GM18520 (cell line): ENCODE measurements around the gene CDH4.

Experiments
- ATAC-seq: cut with Tn5 transposase; IDR thresholded peaks from one replicate; pipeline ENCODE4 v1.9.1; 2021; ENCODE audit not compliant: unreplicated experiment

Gene CDH4

GRCh38 chr20:61861054-61861841 is 609.2 kb downstream of the CDH4 start:
- ATAC-seq, result no peak

DNA sequence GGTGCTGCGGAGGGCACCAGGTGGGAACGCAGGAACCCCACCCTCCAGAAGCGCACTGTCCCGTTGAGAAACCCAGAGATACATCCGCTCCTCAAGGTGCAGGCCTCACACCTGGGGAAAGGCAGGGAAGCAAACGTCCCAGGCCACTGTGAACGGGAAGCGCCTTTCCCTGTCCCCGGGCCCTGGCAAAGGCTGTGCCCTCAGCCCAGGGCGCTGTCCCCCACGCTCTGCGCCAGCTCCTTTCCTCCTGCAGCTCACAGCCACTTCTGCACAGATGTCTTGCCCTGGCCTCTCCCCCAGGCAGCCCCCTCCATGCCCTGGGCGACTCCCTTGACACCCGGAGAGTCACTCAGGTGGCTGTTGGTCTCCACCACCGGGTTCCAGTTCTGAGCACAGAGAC is 609.8 kb downstream of the CDH4 start:
- no peak for ATAC-seq

GRCh38 chr20:61862881-61863280 is 610.8 kb downstream of the CDH4 start:
- ATAC-seq, result no peak

DNA sequence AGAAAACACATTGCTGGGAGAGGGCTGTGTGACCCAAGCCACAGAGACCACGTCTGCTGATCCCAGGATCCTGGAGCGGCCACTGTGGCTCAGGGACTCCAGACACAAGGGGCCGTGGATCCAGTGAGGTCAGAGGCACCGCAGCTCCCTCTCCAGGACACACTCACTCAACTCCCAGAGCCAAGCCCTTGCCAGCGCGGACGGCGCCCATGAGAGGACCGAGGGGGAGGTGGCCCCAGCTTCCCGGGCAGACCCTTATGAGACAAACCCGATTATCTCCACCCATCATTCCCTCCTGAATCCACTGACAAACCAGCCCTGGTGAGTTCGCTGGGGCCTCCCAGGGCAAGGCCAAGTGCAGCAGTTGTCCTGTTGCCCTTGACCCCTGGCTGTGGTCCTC is 612.4 kb downstream of the CDH4 start:
- ATAC-seq, result no peak

DNA sequence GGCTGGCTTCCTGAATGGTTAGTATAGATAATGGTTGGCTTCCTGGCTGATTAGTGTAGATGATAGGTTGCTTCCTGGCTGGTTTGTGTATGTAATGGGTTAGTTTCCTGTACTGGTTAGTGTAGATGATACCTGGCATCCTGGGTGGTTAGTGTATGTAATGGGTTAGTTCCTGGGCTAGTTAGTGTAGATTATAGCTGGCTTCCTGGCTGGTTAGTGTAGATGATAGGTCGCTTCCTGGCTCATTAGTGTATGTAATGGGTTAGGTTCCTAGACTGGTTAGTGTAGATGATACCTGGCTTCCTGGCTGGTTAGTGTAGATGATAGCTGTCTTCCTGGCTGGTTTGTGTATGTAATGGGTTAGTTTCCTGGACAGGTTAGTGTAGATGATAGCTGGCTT is 613.3 kb downstream of the CDH4 start:
- no peak for ATAC-seq

DNA sequence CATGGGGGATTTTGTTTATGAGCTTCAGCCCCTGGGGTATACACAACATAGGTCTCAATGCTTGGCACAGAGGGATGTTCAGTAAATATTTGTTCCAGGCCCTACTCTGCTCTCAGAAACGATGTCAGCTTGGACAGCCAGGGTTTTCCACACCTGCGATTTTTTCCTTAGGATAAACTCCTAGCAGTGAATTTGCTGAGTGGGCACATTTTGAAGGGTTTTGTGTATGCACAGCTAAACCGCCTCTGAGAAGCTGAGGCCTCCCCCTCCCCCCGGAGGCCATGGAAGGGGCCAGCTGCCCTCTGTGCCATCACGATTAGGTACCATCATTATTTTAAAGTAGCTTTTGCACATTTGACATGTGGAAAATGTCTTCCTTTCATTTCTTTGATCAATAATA is 614.1 kb downstream of the CDH4 start:
- no peak for ATAC-seq

DNA sequence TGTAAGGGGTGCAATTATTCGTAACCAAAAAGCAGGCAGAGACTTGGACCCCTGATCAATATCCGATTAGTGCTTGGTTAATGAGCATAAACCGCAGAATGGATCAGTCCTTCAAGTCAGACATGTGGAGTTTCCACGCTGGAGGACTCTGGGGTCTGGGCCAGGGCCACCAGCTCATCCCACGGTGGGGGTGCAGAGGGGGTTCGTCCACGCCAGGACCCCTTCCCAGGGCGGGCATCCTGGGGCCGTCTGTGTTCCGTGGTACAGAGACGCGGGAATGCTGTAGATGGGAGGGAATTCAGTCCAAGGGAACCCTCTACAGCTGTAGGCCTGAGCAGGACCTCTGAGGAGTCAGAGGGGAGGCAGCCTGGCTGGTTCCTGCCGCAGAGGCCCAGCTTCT is 615.9 kb downstream of the CDH4 start:
- ATAC-seq, result no peak

GRCh38 chr20:61868466-61869090 is 616.5 kb downstream of the CDH4 start:
- ATAC-seq, result no peak

DNA sequence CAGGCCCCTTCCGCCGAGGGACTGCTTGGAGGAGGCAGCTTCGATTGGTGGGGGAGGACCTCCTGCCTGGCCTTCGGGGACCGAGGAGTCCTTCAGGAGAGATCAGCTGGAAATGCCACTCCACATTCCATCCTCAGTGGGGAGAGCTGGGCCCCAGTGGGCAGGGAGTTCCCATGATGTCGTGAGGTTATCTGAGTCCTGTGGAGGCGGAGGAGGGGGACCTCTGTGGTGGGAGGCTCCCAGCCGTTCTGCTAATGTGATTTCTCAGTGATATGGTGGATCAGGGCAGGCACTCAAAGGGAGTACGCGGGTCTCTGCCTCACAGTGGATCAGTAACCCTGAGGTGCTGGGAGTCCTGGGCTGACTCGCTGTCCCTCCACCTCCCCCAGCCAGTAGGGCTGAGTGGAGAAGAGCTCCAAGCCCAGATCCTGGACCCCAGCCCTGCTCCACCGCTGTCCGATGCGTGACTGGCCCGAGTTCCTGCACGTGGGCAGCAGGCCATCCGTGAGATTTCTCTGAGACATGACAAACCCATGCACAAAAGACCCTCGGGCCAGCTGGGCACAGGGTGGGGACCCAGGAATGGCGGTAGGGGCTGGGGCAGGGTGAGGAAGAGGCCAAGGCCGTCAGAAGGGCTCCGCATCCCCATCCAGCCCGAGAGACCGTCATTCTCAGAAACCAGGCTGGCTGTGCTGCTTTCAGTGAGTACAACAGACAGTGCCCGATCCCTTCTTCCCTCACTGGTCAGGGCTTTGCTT is 617.9 kb downstream of the CDH4 start:
- ATAC-seq, result no peak

DNA sequence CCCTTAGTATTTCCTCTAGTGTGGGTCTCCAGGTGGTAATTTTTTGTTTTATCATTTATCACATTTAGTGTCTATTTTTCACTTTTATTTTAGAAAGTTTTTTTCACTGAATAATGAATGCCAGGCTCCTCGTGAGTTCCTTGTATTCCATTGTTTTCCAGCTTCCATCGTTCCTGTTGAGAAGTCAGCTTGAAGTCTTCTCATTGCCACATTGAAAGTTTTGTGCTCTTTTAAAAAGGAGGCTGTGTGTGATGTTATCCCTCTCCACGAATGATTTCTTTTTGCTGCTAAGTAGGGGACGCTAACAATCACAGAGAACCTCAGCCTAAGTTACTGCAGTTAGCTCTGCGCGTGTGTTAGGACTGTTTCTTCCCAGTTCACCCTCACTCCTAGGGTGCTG is 619.1 kb downstream of the CDH4 start:
- no peak for ATAC-seq

- no peak for ATAC-seq
Measured at GRCh38 chr20:61871913-61872312, 619.9 kb downstream of the CDH4 start.

DNA sequence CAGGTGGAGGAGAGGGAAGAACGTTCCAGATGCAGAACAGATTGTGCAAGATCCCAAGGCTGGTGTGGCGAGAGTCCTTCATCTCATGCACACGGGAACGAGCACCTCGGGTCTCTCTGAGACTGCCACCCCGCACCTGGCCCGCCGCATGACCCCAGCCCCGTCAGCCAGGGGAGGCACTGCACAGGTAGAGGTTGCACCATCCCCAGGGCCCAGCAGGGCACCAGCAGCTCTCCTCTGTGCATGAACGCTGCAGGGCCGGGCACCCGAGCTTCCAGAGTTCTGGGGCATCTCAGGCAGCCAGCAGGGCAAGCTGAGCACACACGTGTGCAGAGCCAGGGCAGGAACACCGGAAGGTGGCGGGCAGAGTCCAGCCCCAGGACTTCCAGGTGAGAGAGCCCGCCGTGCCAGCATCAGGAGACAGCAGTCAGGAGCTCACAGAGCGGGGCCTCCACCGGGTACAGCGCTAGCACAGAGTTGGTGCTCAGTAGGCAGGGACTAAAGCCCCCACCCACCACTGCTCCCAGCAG is 620.4 kb downstream of the CDH4 start:
- no peak for ATAC-seq

DNA sequence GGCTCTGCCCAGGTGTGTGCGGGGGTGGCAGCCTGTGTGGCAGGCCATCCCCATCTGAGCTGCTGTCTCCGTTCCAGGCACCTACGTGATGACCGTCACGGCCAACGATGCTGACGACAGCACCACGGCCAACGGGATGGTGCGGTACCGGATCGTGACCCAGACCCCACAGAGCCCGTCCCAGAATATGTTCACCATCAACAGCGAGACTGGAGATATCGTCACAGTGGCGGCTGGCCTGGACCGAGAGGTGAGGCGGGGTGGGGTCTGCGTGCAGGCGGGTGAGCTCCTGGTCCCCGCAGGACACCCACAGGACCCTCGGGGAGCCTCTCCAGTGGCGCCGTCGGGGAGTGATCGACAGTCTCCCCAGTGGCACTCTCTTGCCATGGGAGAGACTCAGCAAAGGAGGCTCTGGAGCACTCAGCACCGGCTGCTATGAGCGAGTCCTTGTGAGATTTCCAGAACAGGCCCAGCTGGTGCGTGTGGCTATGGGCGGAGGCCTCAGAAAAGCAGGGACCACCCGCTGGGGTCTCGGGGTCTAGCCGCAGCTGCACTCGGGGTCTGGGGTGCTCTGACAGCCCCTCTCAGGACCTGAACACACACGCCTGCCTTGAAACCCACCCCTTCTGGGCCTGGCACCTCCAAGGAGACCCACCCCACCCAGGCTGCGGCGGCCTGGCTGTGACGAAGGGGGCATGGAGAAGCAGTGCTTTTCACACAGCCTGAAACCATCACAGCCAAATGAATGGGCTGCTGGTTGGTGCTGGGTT is 621.8 kb downstream of the CDH4 start:
- ATAC-seq, result no peak

GRCh38 chr20:61874421-61875068 is 622.5 kb downstream of the CDH4 start:
- ATAC-seq, result no peak

DNA sequence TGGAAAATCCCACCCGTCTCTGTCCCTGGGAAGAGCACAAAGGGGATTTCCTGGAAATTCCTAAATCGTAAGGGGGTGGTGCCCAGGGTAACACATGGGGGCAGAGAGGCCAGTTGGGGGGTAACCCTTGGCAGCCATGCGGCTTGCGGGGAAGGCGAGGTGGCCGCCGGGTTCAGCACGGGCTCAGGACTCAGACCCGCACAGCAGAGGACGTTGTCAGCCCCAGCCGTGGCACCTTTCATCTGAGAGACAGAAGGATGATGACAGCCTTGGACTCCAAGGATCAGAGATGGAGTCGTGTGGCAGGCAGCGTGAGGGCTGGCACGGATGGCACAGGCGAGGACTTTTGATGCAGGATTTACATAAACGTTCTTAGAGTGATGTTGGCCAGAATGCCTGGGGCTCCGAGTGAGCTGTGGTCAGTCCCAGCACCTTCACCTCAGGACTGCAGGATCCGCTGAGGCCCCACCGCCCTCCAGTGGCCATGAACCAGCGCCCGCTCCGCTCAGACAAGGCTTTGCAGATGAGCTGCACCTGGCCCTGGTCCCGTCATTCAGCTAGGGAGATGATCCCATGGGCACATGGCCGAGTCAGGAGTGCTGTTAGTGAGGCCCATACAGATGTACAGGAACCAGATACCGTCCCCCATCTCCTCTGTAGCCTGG is 623.3 kb downstream of the CDH4 start:
- ATAC-seq, result no peak

GRCh38 chr20:61875996-61876395 is 623.9 kb downstream of the CDH4 start:
- no peak for ATAC-seq

GRCh38 chr20:61876952-61877728 is 625.1 kb downstream of the CDH4 start:
- ATAC-seq, result no peak

- no peak for ATAC-seq
Measured at GRCh38 chr20:61877776-61878477, 625.9 kb downstream of the CDH4 start.
